Lower leg skin (tissue), 3 donors: ENCODE measurements around the gene DICER1.

ENCODE experiments used
- POLR2A ChIP-seq, 2 donors: fragments of 450-650 bp; IDR thresholded peaks; one replicate each; pipeline ENCODE4 v1.6.1; 2016 to 2017; ENCODE audit warnings: antibody characterized with exemption in 2 of 2, mild to moderate bottlenecking in 1 of 2, moderate library complexity in 1 of 2
- TF ChIP-seq, protein P1 (sequence below), 3 donors: fragments of 450-650 bp; IDR thresholded peaks; one replicate each; pipeline ENCODE4 v1.5.1; 2016; ENCODE audit warnings: antibody characterized with exemption in 3 of 3, mild to moderate bottlenecking in 3 of 3, moderate library complexity in 2 of 3

DNA sequence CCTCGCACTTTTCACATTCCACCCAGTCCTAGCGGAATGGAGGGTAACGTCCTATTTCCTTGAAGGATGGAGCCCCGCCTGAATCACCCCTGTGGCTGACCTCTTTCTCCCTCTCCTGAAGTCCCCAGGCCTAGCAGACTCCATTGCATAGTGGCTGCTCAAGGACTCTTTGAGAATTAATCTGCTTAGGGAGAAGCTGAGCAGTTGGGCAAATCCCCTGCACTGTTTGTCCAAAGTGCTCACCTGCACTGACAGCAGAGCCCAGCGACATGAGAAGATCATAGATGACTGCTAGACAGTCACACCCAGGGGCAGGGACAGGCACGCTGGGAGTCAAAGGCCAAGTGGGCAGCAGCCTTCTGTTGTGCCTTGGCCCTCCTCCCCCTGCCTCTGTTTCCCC lies 37.7 kb upstream of the DICER1 start:
- TF ChIP-seq, protein P1, sequence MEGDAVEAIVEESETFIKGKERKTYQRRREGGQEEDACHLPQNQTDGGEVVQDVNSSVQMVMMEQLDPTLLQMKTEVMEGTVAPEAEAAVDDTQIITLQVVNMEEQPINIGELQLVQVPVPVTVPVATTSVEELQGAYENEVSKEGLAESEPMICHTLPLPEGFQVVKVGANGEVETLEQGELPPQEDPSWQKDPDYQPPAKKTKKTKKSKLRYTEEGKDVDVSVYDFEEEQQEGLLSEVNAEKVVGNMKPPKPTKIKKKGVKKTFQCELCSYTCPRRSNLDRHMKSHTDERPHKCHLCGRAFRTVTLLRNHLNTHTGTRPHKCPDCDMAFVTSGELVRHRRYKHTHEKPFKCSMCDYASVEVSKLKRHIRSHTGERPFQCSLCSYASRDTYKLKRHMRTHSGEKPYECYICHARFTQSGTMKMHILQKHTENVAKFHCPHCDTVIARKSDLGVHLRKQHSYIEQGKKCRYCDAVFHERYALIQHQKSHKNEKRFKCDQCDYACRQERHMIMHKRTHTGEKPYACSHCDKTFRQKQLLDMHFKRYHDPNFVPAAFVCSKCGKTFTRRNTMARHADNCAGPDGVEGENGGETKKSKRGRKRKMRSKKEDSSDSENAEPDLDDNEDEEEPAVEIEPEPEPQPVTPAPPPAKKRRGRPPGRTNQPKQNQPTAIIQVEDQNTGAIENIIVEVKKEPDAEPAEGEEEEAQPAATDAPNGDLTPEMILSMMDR (IDR thresholded peaks at IDR 0.05) = no peak
- TF ChIP-seq POLR2A (IDR thresholded peaks at IDR 0.05) = no peak
